HepG2 (cell line): ENCODE data around the gene FAM117A. TPM values are rescaled to one million over a fixed set of nuclear protein-coding genes. Genes with fewer than 3 reads are reported as not detected.

Experiments used
- ATAD3A ChIP-seq: sonication (generic); formaldehyde crosslinking; IDR thresholded peaks from 2 replicates; pipeline ENCODE4 v1.4.0; 2020; ENCODE audit warnings: missing genetic modification reagents
- HOXA7 ChIP-seq: sonication (generic); formaldehyde crosslinking; IDR thresholded peaks from 2 replicates; pipeline ENCODE4 v1.8.1; 2022; ENCODE audit warnings: mild to moderate bottlenecking, missing genetic modification reagents, moderate library complexity
- ISX ChIP-seq: sonication (generic); formaldehyde crosslinking; conservative IDR thresholded peaks from 2 replicates; pipeline ENCODE4 v1.5.0; 2020; ENCODE audit warnings: missing genetic modification reagents
- KAT2B ChIP-seq: fragments of 150-350 bp; IDR thresholded peaks from 2 replicates; pipeline ENCODE4 v1.6.1; 2014; ENCODE audit warnings: low read depth, low read length, borderline replicate concordance
- KLF15 ChIP-seq: sonication (generic); formaldehyde crosslinking; IDR thresholded peaks from 2 replicates; pipeline ENCODE4 v1.8.1; 2023; ENCODE audit warnings: borderline replicate concordance, mild to moderate bottlenecking, inconsistent platforms, missing genetic modification reagents, mixed read lengths
- MTF1 ChIP-seq: sonication (generic); formaldehyde crosslinking; IDR thresholded peaks from 2 replicates; pipeline ENCODE4 v1.5.0; 2020; ENCODE audit warnings: missing genetic modification reagents
- NFIC ChIP-seq: IDR thresholded peaks from 2 replicates; pipeline ENCODE4 v1.6.1; 2012; ENCODE audit warnings: mild to moderate bottlenecking, low read length, inconsistent platforms
- TBX3 ChIP-seq: fragments of 450-650 bp; IDR thresholded peaks from 2 replicates; pipeline ENCODE4 v1.6.1; 2017; ENCODE audit warnings: antibody characterized with exemption, mild to moderate bottlenecking, inconsistent platforms, borderline replicate concordance
- ZFP36L1 ChIP-seq: sonication (generic); formaldehyde crosslinking; IDR thresholded peaks from 2 replicates; pipeline ENCODE4 v1.8.0; 2022; ENCODE audit warnings: mild to moderate bottlenecking, missing genetic modification reagents, moderate library complexity
- ZSCAN12 ChIP-seq: sonication (generic); formaldehyde crosslinking; IDR thresholded peaks from 2 replicates; pipeline ENCODE4 v1.9.0; 2021; ENCODE audit warnings: mild to moderate bottlenecking, missing genetic modification reagents
- polyA plus RNA-seq, 8 experiments: library from polyadenylated mRNA; depleted of rRNA in 3 of 8; stranded (reverse) in 7 of 8; unstranded in 1 of 8; fragments of >200 nt; fragmentation: Illumina TruSeq in 4 of 8; extraction: Trizol in 4 of 8; gene quantifications; 2 replicates each; pipeline versions ENCODE4 v1.2.1 to v1.2.3, GENCODE V29; 2011 to 2016; ENCODE audit warnings: low read depth in 4 of 8, missing spikeins in 1 of 8, mixed read lengths in 1 of 8; ENCODE audit not compliant: insufficient read depth in 1 of 8
- total RNA-seq, 5 experiments: library from RNA; depleted of rRNA; stranded (reverse); fragments of >200 nt; fragmentation: Illumina TruSeq; extraction: Trizol; gene quantifications; 2 replicates each; pipeline ENCODE4 v1.2.3, GENCODE V29; 2016; ENCODE audit warnings: low read depth in 1 of 5
- TF ChIP-seq, protein P1 (sequence below): sonication (generic); formaldehyde crosslinking; IDR thresholded peaks from 2 replicates; pipeline ENCODE4 v1.5.1; 2020; ENCODE audit warnings: missing genetic modification reagents, mild to moderate bottlenecking, borderline replicate concordance
- TF ChIP-seq, protein P2 (sequence below): sonication (generic); formaldehyde crosslinking; IDR thresholded peaks from 2 replicates; pipeline ENCODE4 v1.5.0; 2020; ENCODE audit warnings: mild to moderate bottlenecking, low read depth, missing genetic modification reagents, borderline replicate concordance
- TF ChIP-seq, protein P3 (sequence below): sonication (generic); formaldehyde crosslinking; IDR thresholded peaks from 2 replicates; pipeline ENCODE4 v1.5.0; 2020; ENCODE audit warnings: missing genetic modification reagents

Gene FAM117A
- total and polyA plus RNA-seq, 2 of the 13 experiments (the other 11 are each of a cell fraction or from before 2014, with no cell fraction given), result 12.1 to 19.8 TPM

DNA sequence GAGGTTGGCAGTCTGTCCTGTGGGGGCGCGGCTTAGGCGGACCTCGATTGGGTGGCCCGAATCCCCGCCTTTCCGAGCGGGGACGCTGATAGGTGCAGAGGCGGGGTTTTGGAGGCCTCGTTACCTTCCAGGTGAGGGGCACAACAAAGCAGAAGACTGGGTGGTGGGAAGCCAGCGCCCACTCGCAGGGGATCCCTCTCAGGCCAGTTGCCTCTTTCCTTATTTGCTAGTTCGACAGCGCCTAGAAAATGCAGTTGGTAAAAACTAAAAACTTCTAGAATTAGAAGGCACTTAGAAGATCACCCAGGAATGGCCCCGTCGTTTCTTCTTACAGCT lies 25.3 kb upstream of the FAM117A start (continued):
- TF ChIP-seq, protein P1, sequence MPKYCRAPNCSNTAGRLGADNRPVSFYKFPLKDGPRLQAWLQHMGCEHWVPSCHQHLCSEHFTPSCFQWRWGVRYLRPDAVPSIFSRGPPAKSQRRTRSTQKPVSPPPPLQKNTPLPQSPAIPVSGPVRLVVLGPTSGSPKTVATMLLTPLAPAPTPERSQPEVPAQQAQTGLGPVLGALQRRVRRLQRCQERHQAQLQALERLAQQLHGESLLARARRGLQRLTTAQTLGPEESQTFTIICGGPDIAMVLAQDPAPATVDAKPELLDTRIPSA (CRISPR knock-in tag), result no peak
- TF ChIP-seq NFIC (no peak), ZFP36L1 (0 out of 2 replicates have a peak, but pooled peaks have one; percentile 72), MTF1 (CRISPR knock-in tag) (no peak), TBX3 (peak; percentile 1; the same call in 1 of the 2 replicates), HOXA7 (CRISPR knock-in tag) (no peak), KAT2B (no peak), ISX (CRISPR knock-in tag) (0 out of 2 replicates have a peak, but pooled peaks have one; percentile 13), ATAD3A (no peak), ZSCAN12 (no peak), KLF15 (CRISPR knock-in tag) (no peak)
- TF ChIP-seq, protein P2, sequence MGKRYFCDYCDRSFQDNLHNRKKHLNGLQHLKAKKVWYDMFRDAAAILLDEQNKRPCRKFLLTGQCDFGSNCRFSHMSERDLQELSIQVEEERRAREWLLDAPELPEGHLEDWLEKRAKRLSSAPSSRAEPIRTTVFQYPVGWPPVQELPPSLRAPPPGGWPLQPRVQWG (CRISPR knock-in tag), result no peak
- TF ChIP-seq, protein P3, sequence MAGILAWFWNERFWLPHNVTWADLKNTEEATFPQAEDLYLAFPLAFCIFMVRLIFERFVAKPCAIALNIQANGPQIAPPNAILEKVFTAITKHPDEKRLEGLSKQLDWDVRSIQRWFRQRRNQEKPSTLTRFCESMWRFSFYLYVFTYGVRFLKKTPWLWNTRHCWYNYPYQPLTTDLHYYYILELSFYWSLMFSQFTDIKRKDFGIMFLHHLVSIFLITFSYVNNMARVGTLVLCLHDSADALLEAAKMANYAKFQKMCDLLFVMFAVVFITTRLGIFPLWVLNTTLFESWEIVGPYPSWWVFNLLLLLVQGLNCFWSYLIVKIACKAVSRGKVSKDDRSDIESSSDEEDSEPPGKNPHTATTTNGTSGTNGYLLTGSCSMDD (CRISPR knock-in tag), result no peak
